Testis (tissue), 3 donors: ENCODE data around the gene TSEN54. TPM values are rescaled to one million over a fixed set of nuclear protein-coding genes. Genes with fewer than 3 reads are reported as not detected.

Experiments used
- DNase-seq: peaks from one replicate; pipeline ENCODE4 v3.0.0-alpha.2; 2019
- H3K27ac ChIP-seq, 2 donors: fragments of 200-600 bp; sonication (generic); one replicate each; pipeline ENCODE4 v1.5.1; 2019
- H3K27me3 ChIP-seq: fragments of 200-600 bp; sonication (generic); one replicate; pipeline ENCODE4 v1.5.1; 2019
- H3K36me3 ChIP-seq: fragments of 200-600 bp; sonication (generic); one replicate; pipeline ENCODE4 v1.5.1; 2017; ENCODE audit warnings: low read depth; ENCODE audit errors: missing control alignments
- H3K4me1 ChIP-seq: fragments of 200-600 bp; sonication (generic); one replicate; pipeline ENCODE4 v1.5.1; 2019
- H3K4me3 ChIP-seq, 2 donors: fragments of 200-600 bp; sonication (generic); one replicate each; pipeline ENCODE4 v1.5.1; 2017 to 2019
- H3K9me3 ChIP-seq: fragments of 200-600 bp; sonication (generic); one replicate; pipeline ENCODE4 v1.5.1; 2017
- CTCF ChIP-seq, 3 experiments: fragments of 450-650 bp in 2 of 3; fragments of 200-600 bp in 1 of 3; sonication (generic) in 1 of 3; IDR thresholded peaks; one replicate each; pipeline ENCODE4 v1.5.1; 2016 to 2019; ENCODE audit warnings: antibody characterized with exemption in 3 of 3, mild to moderate bottlenecking in 2 of 3, moderate library complexity in 1 of 3
- POLR2A ChIP-seq: fragments of 450-650 bp; IDR thresholded peaks from one replicate; pipeline ENCODE4 v1.6.1; 2017; ENCODE audit warnings: antibody characterized with exemption, mild to moderate bottlenecking, moderate library complexity
- WGBS, 2 donors: methylation state at CpG; one replicate each; pipeline ENCODE4 v1.1.5; 2018; 5-methylcytosine and 5-hydroxymethylcytosine counted together
- intact Hi-C: fragments of 100-400 bp; cut with DNase I; formaldehyde crosslinking; loops from one replicate; pipeline ENCODE4 v1.15.1; 2023; ENCODE audit warnings: low total_unique reads
- polyA plus RNA-seq: library from polyadenylated mRNA; stranded (reverse); fragments of 350-450 nt; fragmentation: Illumina TruSeq; extraction: RNeasy Lipid Tissue Mini Kit (QIAGEN cat#74804); gene quantifications from one replicate; pipeline ENCODE4 v1.2.3, GENCODE V29; 2014; ENCODE audit warnings: low read depth, low replicate concordance; ENCODE audit not compliant: insufficient read depth
- total RNA-seq, 2 donors: library from RNA; depleted of rRNA; stranded (reverse); fragments of >200 nt; gene quantifications; one replicate each; pipeline ENCODE4 v1.2.3, GENCODE V29; 2016

TSEN54 gene
- total and polyA plus RNA-seq, 3 donors from 2014 or later: 28.3 to 46.6 (median 45.7) TPM

- intact Hi-C loops: no loop called here
- H3K27me3 ChIP-seq: no peaks in the 10 kb centered on the region
- no peaks in the 10 kb centered on the region for H3K36me3 ChIP-seq
- no peak overlapping the region for H3K4me3 ChIP-seq
- 70 to 80% methylated on average over 7 to 14 of the region's 14 CpGs for WGBS, 2 donors
- no peak for TF ChIP-seq CTCF (IDR thresholded peaks at IDR 0.05)
- H3K4me1 ChIP-seq: peaks cover 38% of the 10 kb centered on the region
- no peak for DNase-seq
- H3K27ac ChIP-seq: no peak overlapping the region
- H3K9me3 ChIP-seq: no peaks in the 10 kb centered on the region
These were observed 26.1 kb upstream of the TSEN54 start for GRCh38 chr17:75490173-75490743.

- H3K27ac ChIP-seq: no peak overlapping the region
- no peaks in the 10 kb centered on the region for H3K9me3 ChIP-seq
- H3K4me1 ChIP-seq: peaks cover 30% of the 10 kb centered on the region
- no peaks in the 10 kb centered on the region for H3K36me3 ChIP-seq
- intact Hi-C loops: no loop called here
- H3K27me3 ChIP-seq: no peaks in the 10 kb centered on the region
- no peak for DNase-seq
- no peak overlapping the region for H3K4me3 ChIP-seq
- 89 to 92% methylated on average over 10 to 19 of the region's 19 CpGs for WGBS, 2 donors
- TF ChIP-seq CTCF (IDR thresholded peaks at IDR 0.05) (no peak), POLR2A (no peak)
These were observed 25.2 kb upstream of the TSEN54 start for GRCh38 chr17:75490953-75491649.

- Histone ChIP-seq H3K27me3 (no peaks in the 10 kb centered on the region), H3K9me3 (no peaks in the 10 kb centered on the region), H3K36me3 (no peaks in the 10 kb centered on the region), H3K27ac (no peak overlapping the region), H3K4me3 (no peak overlapping the region), H3K4me1 (peaks cover 24% of the 10 kb centered on the region)
- WGBS, 2 donors: 90 to 94% methylated on average over 7 to 15 of the region's 15 CpGs
- DNase-seq: no peak
- intact Hi-C loops: no loop called here
- TF ChIP-seq CTCF (IDR thresholded peaks at IDR 0.05) (no peak), POLR2A (no peak)
These were observed 24.6 kb upstream of the TSEN54 start for GRCh38 chr17:75491680-75492079.

- Histone ChIP-seq H3K4me1 (peaks cover 14% of the 10 kb centered on the region), H3K27ac (no peak overlapping the region), H3K9me3 (no peaks in the 10 kb centered on the region), H3K36me3 (no peaks in the 10 kb centered on the region), H3K27me3 (no peaks in the 10 kb centered on the region), H3K4me3 (no peak overlapping the region)
- 89 to 93% methylated on average over 3 to 23 of the region's 23 CpGs for WGBS, 2 donors
- no peak for TF ChIP-seq POLR2A
- no peak for TF ChIP-seq CTCF (IDR thresholded peaks at IDR 0.05)
- no peak for DNase-seq
- intact Hi-C loops: no loop called here
These were observed 23.7 kb upstream of the TSEN54 start for GRCh38 chr17:75492555-75493168.
